Measurements from ENCODE around the gene SSUH2. TPM values are rescaled to one million over a fixed set of nuclear protein-coding genes. Genes with fewer than 3 reads are reported as not detected.
"Not testable (repeated sequence)": the region's sequence is repeated elsewhere in the genome, so short reads cannot be mapped to it uniquely, and the experiment has no call there.

The SSUH2 gene, protein sequence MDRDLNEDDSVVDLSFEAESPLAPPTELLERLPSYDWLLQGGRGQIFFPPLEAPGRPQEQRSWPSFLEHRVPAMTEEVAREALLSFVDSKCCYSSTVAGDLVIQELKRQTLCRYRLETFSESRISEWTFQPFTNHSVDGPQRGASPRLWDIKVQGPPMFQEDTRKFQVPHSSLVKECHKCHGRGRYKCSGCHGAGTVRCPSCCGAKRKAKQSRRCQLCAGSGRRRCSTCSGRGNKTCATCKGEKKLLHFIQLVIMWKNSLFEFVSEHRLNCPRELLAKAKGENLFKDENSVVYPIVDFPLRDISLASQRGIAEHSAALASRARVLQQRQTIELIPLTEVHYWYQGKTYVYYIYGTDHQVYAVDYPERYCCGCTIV
- 1 to 10 TPM in 1 of 4 donors, under 1 TPM in 1, not detected in 2; 0.70 to 1.5 TPM for total RNA-seq

DNA sequence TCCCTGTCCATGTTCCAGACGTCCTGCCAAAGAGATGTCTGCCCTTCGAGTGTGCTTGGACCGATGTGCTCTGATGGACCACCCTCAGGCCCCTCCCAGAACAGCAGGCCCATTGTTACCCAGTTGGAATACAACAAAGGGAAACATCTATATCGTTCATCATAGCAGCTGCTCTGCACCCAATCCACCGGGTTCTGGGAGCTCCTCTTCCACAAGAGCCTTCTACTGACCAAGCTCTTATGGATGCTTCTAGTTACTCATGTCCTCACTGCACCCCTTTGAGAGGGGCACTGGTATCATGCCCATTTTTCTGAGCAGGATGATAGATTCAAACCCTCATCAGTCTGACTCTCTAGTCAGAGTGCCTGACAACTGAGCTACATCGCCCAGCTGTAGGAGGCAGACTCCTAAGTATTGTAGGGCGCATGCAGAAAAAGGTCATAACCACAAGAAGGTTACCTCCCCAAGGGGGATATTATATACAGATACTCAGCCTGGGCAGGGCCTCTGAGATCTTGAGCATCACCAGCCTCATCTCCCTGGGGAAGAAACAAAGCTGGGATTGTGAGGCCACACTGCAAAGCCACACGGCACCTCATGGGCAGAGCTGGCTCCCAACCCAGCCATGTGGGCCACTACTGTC lies at the start of gene SSUH2:
Gene SSUH2, minus strand, starts transcription at position 51 of the 643 bp plus-strand sequence. Its CDS starts 40 bp downstream, at position 11.
- Histone ChIP-seq H3K4me3 (no peak within 1 kb of the TSS), H3K27me3 (no peaks in the 10 kb centered on the region), H3K4me1 (no peaks in the 10 kb centered on the region), H3K9me3 (no peaks in the 10 kb centered on the region), H3K27ac (no peak within 1 kb of the TSS), H3K36me3 (no peaks in the 10 kb centered on the region)
- intact Hi-C loops (cut with DNase I; ENCODE audit: low total_unique reads): no loop called here
- TF ChIP-seq, protein P1, sequence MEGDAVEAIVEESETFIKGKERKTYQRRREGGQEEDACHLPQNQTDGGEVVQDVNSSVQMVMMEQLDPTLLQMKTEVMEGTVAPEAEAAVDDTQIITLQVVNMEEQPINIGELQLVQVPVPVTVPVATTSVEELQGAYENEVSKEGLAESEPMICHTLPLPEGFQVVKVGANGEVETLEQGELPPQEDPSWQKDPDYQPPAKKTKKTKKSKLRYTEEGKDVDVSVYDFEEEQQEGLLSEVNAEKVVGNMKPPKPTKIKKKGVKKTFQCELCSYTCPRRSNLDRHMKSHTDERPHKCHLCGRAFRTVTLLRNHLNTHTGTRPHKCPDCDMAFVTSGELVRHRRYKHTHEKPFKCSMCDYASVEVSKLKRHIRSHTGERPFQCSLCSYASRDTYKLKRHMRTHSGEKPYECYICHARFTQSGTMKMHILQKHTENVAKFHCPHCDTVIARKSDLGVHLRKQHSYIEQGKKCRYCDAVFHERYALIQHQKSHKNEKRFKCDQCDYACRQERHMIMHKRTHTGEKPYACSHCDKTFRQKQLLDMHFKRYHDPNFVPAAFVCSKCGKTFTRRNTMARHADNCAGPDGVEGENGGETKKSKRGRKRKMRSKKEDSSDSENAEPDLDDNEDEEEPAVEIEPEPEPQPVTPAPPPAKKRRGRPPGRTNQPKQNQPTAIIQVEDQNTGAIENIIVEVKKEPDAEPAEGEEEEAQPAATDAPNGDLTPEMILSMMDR (IDR thresholded peaks at IDR 0.05): no peak
- TF ChIP-seq POLR2A (IDR thresholded peaks at IDR 0.05): no peak
- DNase-seq: no peak

GRCh38 chr3:8691295-8691694 lies 46.7 kb upstream of the SSUH2 start:
- H3K4me3 ChIP-seq; intact Hi-C loops (cut with DNase I; ENCODE audit: low total_unique reads); H3K9me3 ChIP-seq; H3K4me1 ChIP-seq; H3K27me3 ChIP-seq; DNase-seq; H3K27ac ChIP-seq; H3K36me3 ChIP-seq: not testable (repeated sequence)

- H3K27me3 ChIP-seq; H3K36me3 ChIP-seq; DNase-seq; H3K27ac ChIP-seq; H3K9me3 ChIP-seq; H3K4me1 ChIP-seq; H3K4me3 ChIP-seq; intact Hi-C loops (cut with DNase I; ENCODE audit: low total_unique reads): not testable (repeated sequence)
These were observed 40.4 kb upstream of the SSUH2 start for GRCh38 chr3:8684992-8685391.

GRCh38 chr3:8682850-8683574 lies 38.4 kb upstream of the SSUH2 start:
- H3K4me3 ChIP-seq; H3K4me1 ChIP-seq; DNase-seq; H3K36me3 ChIP-seq; H3K9me3 ChIP-seq; intact Hi-C loops (cut with DNase I; ENCODE audit: low total_unique reads); H3K27me3 ChIP-seq; H3K27ac ChIP-seq: not testable (repeated sequence)

DNA sequence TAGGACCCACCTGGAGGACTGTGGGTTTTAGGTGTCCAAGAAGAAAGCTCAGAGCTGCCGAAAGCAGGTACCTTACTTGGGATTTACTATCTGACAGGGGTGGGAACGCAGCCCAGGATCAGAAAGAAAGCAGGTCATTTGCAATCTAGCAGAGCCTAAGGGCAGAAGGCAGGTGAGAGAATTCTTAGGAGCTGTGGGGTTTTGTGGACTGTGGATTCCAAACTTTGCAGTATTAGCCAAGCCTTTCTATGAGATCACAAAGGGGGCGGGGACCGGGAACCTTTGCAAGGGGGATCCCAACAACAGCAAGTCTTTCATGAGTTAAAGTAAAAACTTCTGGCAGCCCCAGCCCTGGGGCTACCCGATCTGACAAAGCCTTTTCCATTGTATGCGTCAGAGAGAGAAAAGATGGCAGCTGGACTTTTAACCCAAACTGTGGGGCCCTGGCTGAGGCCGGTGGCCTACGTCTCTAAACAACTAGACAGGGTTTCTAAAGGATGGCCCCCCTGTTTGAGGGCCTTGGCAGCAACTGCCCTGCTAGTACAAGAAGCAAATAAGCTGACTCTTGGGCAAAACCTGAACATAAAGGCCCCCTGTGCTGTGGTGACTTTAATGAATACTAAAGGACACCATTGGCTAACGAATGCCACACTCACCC lies 37.4 kb upstream of the SSUH2 start:
- H3K9me3 ChIP-seq; H3K27me3 ChIP-seq; intact Hi-C loops (cut with DNase I; ENCODE audit: low total_unique reads); H3K27ac ChIP-seq; H3K4me3 ChIP-seq; H3K4me1 ChIP-seq; DNase-seq; H3K36me3 ChIP-seq: not testable (repeated sequence)

DNA sequence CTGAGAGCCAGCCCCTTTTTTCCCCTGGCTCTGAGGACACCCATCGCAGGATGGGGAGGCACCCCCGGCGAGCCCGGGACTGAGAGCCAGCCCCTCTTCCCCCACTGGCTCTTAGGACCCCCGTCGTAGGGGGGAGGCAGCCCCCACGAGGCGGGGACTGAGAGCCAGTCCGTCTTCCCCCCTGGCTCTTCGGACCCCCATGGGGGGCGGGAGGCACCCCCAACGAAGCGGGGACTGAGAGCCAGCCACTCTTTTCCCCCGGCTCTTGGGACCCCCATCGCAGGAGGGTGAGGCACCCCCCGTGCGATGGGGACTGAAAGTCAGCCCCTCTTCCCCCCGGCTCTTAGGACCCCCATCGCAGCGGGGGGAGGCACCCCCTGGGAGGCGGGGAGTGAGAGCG lies 36.8 kb upstream of the SSUH2 start:
- H3K4me1 ChIP-seq: no peaks in the 10 kb centered on the region
- no peak for DNase-seq
- TF ChIP-seq, protein P1 (IDR thresholded peaks at IDR 0.05): no peak
- no peak for TF ChIP-seq POLR2A (IDR thresholded peaks at IDR 0.05)
- H3K27ac ChIP-seq: no peak overlapping the region
- intact Hi-C loops (cut with DNase I; ENCODE audit: low total_unique reads): no loop called here
- no peak overlapping the region for H3K4me3 ChIP-seq
- H3K27me3 ChIP-seq: no peaks in the 10 kb centered on the region
- no peaks in the 10 kb centered on the region for H3K9me3 ChIP-seq
- H3K36me3 ChIP-seq: no peaks in the 10 kb centered on the region

GRCh38 chr3:8679817-8680553 lies 35.4 kb upstream of the SSUH2 start:
- H3K27me3 ChIP-seq; H3K4me3 ChIP-seq; DNase-seq; H3K27ac ChIP-seq; H3K4me1 ChIP-seq; H3K36me3 ChIP-seq; H3K9me3 ChIP-seq; intact Hi-C loops (cut with DNase I; ENCODE audit: low total_unique reads): not testable (repeated sequence)

Measured in uterus (tissue), 4 donors.